Activated CD8-positive, alpha-beta memory T cell treated with anti-CD3 and anti-CD28 coated beads for 36 hours (primary cell): Measurements from ENCODE around the gene MAD1L1. TPM values are rescaled to one million over a fixed set of nuclear protein-coding genes. Genes with fewer than 3 reads are reported as not detected.
"Not testable (repeated sequence)": the region's sequence is repeated elsewhere in the genome, so short reads cannot be mapped to it uniquely, and the experiment has no call there.

Source experiments
- CTCF ChIA-PET: fragments of 350-600 bp; sonication (Branson Sonifier 250); formaldehyde crosslinking; loops from one replicate; lab custom pipeline; 2021; ENCODE audit warnings: antibody characterized with exemption; lab: Charles Lee
- POLR2A ChIA-PET: fragments of 350-600 bp; sonication (Branson Sonifier 250); formaldehyde crosslinking; loops from one replicate; lab custom pipeline; 2021; ENCODE audit warnings: antibody characterized with exemption; lab: Charles Lee
- total RNA-seq, 2 experiments: library from RNA; stranded (reverse); gene quantifications; one replicate each; pipeline ENCODE4 v1.2.3, GENCODE V29; 2021

MAD1L1 gene
- total RNA-seq, 2 experiments from 2014 or later = 39.4 to 40.8 TPM

GRCh38 chr7:1893451-1893850 is 339.3 kb downstream of the MAD1L1 start:
- POLR2A ChIA-PET = no interaction called here
- CTCF ChIA-PET = no interaction called here

GRCh38 chr7:1893036-1893435 is 339.7 kb downstream of the MAD1L1 start:
- ChIA-PET POLR2A (no interaction called here), CTCF (no interaction called here)

GRCh38 chr7:1892011-1892965 is 340.5 kb downstream of the MAD1L1 start:
- CTCF ChIA-PET = no interaction called here

GRCh38 chr7:1890289-1891235 is 342.2 kb downstream of the MAD1L1 start:
- CTCF ChIA-PET = no interaction called here
- POLR2A ChIA-PET = no interaction called here

More at GRCh38 chr7:1892011-1892965, 340.5 kb downstream of the MAD1L1 start:
- POLR2A ChIA-PET = no interaction called here

- ChIA-PET POLR2A (no interaction called here), CTCF (no interaction called here)
Measured at GRCh38 chr7:1889556-1890181, 343.1 kb downstream of the MAD1L1 start.

- POLR2A ChIA-PET = no interaction called here
- CTCF ChIA-PET = no interaction called here
Measured at GRCh38 chr7:1889091-1889490, 343.7 kb downstream of the MAD1L1 start.

- ChIA-PET POLR2A (no interaction called here), CTCF (no interaction called here)
Measured at GRCh38 chr7:1888425-1888824, 344.3 kb downstream of the MAD1L1 start.

GRCh38 chr7:1887251-1887650 is 345.5 kb downstream of the MAD1L1 start:
- POLR2A ChIA-PET = no interaction called here
- CTCF ChIA-PET = no interaction called here

- CTCF ChIA-PET = no interaction called here
- POLR2A ChIA-PET = no interaction called here
Measured at GRCh38 chr7:1886361-1887064, 346.2 kb downstream of the MAD1L1 start.

GRCh38 chr7:1885465-1886226 is 347.1 kb downstream of the MAD1L1 start:
- POLR2A ChIA-PET = no interaction called here
- CTCF ChIA-PET = no interaction called here

- ChIA-PET POLR2A (no interaction called here), CTCF (no interaction called here)
Measured at GRCh38 chr7:1884583-1885350, 348.0 kb downstream of the MAD1L1 start.

GRCh38 chr7:1883834-1884582 is 348.7 kb downstream of the MAD1L1 start:
- CTCF ChIA-PET = no interaction called here
- POLR2A ChIA-PET = no interaction called here

- ChIA-PET POLR2A (interaction anchor here (0.6 kb wide), 2 partner anchors 37 to 58 kb away, joined by 3 read pairs; no protein-coding TSS in a partner anchor), CTCF (interaction anchor here (0.6 kb wide), 1 partner anchor 83 kb away, joined by 3 read pairs; no protein-coding TSS in a partner anchor)
Measured at GRCh38 chr7:1883031-1883761, 349.5 kb downstream of the MAD1L1 start.

GRCh38 chr7:1882451-1882850 is 350.3 kb downstream of the MAD1L1 start:
- POLR2A ChIA-PET = interaction anchor here (0.6 kb wide), 2 partner anchors 37 to 58 kb away, joined by 3 read pairs; no protein-coding TSS in a partner anchor
- CTCF ChIA-PET = no interaction called here

- ChIA-PET CTCF (no interaction called here), POLR2A (no interaction called here)
Measured at GRCh38 chr7:1881946-1882345, 350.8 kb downstream of the MAD1L1 start.

- CTCF ChIA-PET, POLR2A ChIA-PET: not testable (repeated sequence)
Measured at GRCh38 chr7:1876641-1877040, 356.1 kb downstream of the MAD1L1 start.
